GM11168 (cell line): ENCODE measurements around the gene CRMP1.
"Not testable (repeated sequence)": the region's sequence is repeated elsewhere in the genome, so short reads cannot be mapped to it uniquely, and the experiment has no call there.

Source experiments
- in situ Hi-C: fragments of 300-500 bp; cut with MboI; formaldehyde crosslinking; loops from one replicate; pipeline ENCODE4 v1.12.0; 2022; ENCODE audit warnings: low sequenced_read_pairs; ENCODE audit not compliant: unreplicated experiment

Gene CRMP1

DNA sequence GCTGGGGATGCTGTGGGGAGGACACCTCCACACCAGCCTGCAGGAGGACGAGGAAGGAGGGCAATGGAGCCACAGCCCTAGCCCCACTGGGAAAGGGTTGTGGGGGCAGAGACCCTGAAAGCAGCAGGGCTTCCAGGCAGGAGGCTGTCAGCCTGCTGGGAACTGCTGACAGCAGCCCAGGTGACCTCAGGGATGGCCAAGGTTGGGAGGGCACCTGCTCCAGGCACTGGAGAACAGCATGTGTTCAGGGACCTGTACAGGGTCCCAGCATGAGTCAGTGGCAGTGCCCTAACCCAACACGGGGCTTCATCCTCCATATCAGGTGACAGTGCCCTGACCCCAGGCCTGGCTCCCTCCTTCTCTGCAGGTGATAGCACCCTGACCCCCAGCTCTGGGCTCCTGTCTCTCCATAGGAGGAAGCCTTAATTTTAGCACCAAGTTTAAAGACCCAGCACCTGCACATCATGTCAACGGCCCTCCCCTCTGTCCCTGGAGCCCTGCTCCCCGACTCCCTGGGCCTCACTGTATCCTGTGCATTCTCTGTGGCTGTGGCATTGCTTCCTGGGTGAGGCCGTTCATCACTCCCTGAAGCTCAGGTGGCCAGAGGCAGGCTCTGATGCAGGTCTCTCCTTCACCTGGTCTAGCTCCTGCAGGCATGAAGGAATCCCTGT is 66.3 kb downstream of the CRMP1 start:
- in situ Hi-C loops: loop anchor here (25.0 kb wide), 1 partner anchor 439 kb away; no protein-coding TSS in a partner anchor

DNA sequence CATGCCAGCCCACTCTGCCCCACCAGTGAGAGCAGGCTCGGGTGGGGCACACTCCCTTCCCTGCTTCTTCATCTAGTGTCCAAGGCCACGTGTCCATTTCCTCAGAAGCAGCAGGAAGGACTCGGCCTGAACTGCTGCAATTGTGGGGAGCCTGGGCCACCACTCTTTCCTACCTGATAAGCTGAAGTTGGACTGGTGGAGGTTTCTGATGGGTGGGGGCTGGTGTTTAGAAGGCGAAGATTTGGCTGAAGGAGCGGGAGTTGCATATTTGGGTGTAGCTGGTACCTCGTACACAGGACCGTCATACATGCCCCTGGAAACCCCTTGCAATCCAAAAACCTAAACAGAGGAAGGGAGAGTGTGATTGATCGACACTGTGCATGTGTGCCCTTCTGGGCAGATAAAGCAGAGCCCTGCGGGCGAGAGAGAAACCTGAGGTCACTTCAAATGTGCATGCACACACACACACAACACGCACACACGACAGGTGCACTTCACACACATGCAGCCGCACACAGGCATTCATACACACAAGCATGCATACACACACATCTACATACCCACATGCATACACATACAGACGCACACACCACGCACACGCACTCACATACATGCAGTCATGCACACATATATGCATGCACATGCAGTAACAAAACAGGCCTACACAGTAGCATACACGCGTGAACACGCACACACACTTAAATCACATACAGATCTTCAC is 67.4 kb downstream of the CRMP1 start:
- in situ Hi-C loops: loop anchor here (25.0 kb wide), 1 partner anchor 438 kb away; no protein-coding TSS in a partner anchor

DNA sequence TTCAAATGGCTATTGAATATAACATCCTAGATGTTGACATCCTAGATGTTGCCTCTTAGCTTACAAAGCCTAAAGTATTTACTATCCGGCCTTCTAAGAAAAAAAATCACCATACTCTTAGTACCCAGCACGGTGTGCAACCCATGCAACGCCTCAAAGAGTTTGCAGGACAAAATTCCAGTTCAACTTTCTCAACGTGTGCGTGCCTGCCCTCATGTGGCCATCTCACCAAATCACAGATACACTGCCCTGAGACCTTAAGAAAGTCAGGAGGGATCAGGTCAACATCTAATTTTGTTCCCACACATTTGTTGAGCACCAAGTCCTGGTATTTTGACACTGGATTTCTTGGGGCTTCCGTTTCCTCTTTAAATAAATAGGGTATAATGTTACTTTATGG is 68.3 kb downstream of the CRMP1 start:
- in situ Hi-C loops: loop anchor here (25.0 kb wide), 1 partner anchor 437 kb away; no protein-coding TSS in a partner anchor

DNA sequence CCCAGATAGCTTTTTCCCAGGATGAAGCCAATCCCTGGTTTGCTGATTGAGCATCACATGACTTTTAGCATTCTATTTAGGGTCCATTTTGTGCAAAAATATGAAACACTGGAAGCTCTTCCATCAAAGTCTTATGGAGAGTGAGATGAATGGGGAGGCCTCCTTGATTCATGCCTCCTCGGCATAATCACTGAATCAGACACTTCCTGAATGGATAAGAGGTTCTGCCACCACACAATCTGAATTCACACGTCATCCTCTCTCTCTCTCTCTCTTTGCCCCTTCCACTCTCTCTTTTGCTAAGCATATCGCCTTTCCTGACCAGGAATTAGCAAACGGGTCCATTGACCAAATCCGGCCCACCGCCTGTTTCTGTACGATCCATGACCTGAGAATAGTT is 68.7 kb downstream of the CRMP1 start:
- in situ Hi-C loops: no loop called here

DNA sequence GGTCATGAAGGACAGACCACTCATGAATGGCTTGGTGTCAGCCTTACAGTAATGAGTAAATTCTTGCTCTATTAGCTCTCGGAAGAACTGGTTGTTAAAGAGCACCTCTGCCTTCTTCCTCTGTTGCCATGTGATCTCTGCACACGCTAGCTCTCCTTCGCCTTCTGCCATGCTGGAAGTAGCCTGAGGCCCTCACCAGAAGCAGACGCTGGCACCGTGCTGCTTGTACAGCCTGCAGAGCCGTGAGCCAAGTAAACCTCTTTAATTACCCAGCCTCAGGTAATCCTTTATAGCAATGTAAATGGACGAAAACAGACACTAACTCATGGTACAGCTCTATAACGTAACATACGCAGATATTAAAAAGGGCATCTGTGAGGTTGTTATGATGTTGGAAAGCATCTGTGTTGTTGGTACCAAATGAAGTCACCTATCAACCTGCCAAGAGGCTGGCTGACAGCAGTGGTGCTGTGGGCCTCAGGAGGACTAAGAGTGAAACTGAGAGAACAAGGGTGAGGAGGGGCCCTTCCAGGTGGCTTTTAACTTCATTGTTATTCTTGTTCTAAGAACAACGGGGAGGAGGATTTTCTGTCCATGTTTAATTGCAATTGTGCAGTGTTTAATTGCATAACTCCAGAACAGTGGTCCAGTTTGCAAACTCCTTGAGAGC is 69.2 kb downstream of the CRMP1 start:
- in situ Hi-C loops: no loop called here

DNA sequence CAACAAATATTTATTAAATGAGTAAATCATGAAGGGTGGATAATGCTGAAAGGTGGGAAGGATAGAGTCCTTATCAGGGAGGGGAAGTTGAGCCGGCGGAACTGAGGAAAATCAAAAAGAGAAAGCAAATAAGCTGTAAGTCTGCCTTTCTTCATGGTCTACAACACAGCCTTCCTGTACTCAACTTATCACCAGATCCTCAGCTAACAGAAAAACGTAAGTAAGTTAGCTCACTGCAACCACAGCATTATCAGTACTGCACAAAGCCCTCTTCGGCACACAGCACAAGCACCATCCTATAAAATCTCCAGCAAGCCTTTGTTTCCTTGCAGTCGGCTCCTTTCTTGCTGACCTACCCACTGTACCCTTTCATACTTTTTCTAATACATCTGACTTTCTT is 70.3 kb downstream of the CRMP1 start:
- in situ Hi-C loops: no loop called here

DNA sequence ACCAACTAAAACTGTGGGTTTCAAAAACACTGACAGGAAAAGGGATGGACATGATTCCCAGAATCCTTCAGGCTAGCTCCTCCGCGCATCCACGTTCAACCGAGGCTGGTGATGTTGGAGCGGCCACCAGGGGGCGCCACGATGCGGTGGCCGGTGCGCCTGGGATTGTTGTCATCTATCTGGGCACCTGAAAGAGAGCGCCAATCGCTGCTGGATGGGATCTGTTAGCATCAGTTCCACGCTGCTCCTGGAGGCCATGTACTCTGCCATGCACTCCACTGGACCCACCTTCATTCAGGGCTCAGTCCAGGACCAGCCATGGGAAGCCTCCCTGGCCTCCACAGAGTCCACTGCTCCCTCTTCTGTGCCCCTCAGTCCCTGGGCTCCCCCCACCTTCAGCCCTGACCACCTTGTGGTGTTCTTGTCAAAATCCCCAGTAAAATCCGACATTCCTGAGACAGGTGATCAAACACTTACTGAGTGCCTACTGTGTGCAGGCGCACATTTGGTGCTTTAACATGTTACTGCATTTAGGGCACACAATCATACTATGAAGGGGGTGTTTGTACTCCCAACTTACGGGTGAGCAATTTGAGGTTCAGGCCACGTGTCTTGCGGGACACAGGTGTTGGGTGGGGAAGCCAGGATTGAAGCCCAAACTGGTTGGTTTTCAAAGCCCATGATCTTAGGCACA is 71.1 kb downstream of the CRMP1 start:
- in situ Hi-C loops: no loop called here

DNA sequence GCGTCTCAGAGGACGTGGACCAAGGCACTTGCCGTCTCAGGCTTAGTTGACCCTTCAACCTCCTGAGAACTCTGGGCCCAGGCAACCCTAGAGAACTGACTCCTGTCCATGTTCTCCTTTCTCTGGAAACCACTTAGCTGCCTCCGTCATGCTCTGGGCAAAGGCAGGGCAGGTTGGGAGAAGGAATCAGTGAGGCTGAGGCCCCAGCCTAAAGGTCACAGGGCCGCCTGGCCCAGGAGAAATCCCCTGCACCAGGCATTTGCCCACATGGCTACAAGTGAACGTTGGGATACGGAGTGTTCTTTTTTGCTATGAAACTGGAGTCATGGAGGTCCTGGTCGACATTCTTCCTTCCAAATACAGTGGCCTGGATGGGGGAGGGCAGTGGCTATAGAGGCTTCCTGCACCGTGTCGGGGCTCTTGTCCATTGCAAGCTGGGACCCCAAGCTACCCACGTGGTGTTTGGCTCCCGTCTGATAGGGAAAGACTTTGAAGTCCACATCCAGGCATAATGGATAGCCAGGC is 76.0 kb downstream of the CRMP1 start:
- in situ Hi-C loops: no loop called here

DNA sequence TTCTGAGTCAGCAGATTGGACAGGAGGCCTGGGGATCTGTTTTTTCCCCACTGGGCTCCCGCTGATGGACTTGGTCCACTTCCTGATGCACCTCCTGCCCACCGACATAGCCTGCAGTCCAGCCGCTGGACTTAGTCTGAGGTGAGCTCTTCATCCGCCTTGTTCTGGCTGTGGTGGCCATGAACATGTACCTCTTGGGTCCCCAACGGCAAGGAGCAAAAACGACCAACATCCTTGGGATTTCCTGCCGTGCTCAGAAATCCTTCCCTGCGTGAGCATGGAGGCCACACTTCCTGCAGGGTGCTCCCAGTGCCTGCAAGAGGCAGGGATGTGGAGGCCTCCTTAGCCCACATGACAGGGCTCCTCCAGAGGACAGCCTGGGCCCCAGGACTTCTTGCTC is 76.8 kb downstream of the CRMP1 start:
- in situ Hi-C loops: no loop called here

DNA sequence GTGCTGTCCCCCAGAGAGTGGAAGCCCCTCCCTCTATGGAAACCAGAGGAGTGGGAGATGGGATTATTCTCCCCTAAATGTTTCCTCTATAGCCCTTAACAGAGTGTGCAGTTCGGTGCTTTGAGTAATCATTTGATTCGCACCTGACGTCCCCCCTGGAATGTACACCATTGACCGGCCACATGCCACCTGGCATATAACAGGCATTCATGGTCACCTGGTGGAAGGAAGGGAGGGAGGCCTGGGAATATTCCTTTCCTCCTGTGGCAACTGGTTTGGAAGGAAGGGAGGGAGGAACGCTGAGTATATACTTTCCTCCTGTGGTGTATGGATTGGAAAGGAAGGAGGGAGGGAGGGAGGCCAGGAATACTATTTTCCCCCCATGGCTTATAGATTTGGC is 77.2 kb downstream of the CRMP1 start:
- in situ Hi-C loops: no loop called here

DNA sequence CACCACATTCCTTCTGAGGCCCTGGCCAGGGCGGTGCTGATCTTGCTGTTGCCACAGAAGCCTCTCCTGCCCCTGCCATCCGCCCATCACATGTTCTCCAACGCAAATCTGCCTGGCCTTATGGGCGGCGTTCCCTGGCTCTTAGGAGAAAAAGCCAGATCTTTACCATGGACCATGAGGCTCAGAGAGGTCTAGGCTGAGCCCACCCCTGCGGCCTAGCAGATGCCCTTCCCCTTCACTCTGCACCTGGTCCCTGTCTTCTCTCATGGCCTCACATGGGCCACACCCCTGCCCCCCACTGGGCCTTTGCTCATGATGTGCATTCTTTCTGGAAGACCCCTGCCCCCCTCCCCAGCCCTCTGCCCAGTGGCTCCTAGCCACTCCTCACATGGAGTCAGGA is 78.5 kb downstream of the CRMP1 start:
- in situ Hi-C loops: no loop called here

DNA sequence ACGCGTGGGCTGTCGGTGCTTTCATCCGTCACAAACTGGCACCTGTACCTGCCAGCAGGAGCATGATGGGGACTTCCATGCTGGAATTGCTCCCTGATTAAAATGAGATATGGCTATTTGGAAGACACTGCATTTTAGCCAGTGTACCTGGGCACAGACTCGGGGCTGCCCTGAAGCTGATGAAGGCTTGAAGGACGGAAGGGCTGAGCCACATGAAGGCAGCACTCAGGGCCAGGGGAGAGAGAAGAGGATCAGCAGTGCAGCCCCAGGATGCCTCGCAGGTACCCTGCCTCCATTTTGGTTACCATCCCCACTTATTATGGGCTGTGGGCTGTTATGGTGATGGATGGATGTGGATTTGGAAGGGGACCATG is 79.0 kb downstream of the CRMP1 start:
- in situ Hi-C loops: no loop called here

DNA sequence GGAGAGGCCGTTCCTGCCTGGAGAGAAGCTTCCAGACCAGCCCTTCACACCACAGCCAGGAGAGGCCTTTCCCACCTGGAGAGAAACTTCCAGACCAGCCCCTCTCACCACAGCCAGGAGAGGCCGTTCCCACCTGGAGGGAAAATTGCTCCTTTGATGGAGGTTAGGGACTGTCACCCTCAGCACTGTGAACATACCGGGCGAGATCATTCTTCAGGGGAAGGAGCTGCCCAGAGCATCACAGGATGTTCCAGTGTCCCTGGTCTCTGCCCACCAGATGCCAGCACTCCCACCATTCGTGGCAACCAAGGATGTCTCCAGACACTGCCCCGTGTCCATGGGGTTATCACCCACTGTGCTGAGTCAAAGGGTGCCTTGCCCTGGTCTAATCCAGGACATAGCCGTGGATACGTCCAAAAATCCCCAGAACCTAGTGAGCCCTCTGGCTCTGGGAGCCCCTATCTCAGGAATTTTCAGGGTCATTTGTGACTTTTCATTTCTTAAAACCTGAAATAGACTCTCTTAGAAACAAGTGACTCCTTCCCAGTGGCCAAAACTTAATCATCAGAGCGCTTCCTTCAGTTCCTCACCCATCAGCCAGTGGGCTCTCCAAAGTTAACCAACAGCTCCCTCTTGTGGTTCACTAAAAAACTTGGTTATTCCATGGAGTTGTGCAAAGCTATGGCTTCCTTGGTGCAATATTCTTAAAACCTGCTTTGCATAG is 80.2 kb downstream of the CRMP1 start:
- in situ Hi-C loops: no loop called here

DNA sequence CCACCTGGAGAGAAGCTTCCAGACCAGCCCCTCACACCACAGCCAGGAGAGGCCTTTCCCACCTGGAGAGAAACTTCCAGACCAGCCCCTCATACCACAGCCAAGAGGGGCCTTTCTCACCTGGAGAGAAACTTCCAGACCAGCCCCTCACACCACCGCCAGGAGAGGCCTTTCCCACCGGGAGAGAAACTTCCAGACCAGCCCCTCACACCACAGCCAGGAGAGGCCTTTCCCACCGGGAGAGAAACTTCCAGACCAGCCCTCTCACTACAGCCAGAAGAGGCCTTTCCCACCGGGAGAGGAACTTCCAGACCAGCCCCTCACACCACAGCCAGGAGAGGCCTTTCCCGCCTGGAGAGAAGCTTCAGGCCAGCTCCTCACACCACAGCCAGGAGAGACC is 80.8 kb downstream of the CRMP1 start:
- in situ Hi-C loops: not testable (repeated sequence)

DNA sequence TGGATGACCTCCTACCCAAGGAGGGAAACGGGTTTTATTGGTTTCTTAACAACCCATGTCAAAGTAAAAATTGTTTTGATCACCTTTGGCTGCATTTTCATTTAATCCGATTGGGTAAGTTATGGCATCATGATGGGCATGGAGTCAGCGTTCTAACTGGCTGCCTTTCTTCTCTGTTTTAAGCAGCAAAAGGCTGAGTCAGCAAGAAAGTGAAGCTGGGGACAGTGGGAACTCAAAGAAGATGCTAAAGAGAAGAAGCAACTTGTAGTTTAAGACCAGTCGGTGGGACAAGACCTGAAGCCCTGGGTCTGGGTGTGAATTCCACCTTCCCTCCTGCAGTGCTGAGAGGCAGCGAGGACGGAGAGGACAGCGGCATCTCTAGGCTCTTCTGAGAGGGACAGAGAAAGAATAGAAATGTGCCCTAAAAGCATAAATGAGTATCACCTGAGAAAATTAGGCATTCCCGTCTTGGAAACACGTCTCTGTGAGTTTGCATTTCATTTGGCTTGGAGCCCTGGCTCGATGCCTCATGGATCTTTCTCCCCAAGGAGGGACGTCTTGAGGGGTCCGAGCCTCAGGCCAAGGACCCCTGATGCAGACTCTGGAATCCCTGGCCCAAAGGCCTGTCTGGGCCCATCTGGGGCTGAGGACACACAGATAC is 82.0 kb downstream of the CRMP1 start:
- in situ Hi-C loops: no loop called here

DNA sequence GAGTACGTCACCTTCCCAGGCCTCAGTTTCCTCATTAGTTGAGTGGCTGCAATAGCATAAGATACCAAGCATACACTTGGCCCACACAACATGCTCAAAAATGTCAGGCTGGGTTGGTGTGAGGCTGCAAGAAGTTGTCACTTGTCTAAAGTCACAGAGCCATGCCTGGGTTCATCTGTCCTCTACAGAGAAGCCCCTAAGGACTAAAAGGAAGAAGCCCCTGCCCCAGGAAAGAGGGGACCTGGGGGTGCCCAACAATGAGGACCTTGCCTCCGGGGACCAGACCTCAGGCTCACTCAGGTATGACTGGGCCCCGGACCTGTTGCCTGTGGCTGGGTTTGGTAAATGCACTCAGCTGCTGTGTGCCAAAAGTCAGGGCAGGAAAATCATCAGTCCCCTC is 82.7 kb downstream of the CRMP1 start:
- in situ Hi-C loops: no loop called here

DNA sequence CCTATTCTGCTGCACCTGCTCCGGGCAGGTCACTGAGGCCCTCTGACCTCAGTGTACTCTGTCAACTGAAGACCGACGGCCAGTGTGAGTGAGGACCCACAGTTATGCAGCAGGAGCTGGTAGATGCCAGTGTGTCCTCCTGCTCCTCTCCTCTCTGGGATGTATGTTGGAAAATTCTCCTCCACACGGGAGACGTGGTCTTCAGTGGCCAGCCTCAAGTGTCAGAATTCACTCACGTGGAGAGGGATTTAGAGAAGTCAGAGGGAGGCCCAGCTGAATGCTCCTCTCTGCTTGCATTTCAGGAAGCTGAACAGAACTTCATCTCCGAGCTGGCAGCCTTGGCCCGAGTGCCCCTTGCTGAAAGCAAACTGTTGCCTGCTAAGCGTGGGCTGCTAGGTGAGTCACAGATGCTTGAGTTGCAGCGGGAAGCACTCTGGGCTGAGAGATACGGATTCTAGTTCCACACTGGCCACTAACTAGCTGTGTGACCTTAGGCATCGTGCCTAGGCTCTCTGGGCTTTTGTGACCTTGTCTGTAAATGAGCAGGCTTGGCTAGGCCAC is 83.6 kb downstream of the CRMP1 start:
- in situ Hi-C loops: no loop called here

DNA sequence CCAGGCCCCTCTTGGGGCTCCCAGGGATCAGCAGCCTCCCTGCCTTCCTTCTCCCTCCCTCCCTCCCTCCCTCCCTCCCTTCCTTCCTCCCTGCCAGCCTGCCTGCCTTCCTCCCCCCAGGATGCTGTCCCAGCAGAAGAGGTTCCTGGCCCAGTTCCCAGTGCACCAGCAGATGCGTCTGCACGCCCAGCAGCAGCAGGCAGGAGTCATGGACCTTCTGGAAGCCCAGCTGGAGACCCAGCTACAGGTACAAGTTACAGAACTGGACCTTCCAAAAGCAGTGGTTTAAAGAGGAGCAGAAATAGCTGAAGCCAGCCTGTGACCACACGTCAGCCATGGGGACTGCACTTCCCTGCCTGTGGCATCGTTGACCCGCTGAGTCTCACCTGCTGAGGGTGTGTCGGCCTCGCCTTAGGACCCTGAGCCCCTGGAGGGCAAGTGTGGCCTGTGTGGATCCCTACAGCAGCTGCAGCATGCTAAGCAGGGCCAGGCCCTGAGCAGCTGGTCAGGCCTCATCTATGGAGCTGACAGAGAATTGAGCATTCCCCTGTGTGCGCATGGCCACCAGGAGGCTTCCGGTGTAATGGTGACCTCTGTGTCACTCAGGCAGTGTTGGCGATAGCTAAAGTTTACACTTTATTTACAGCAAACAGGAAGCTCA is 84.7 kb downstream of the CRMP1 start:
- in situ Hi-C loops: no loop called here

DNA sequence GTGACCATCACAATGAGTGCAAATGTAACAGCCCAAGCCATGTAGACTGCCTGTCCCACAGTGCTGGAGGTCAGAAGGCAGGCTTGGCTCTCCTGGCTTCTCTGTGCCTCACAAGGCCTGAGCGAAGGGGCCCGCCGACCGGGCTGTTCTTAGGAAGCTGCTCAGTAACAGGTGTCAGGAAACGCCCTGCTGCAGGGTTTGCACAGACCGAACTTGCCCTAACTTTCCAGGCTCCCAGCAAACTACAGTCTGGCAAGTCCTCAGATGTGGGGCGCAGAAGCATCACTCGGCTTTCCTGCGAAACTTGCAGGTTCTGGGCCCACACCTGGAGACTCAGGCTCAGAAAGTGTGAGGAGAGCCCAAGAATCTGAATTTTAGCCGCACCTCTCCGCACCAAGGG is 87.6 kb downstream of the CRMP1 start:
- in situ Hi-C loops: no loop called here
